T-helper 17 cell (primary cell): ENCODE measurements around the gene PRKAR1B. TPM values are rescaled to one million over a fixed set of nuclear protein-coding genes. Genes with fewer than 3 reads are reported as not detected.

Experiments used
- ATAC-seq: fragments of 150-1000 bp; cut with Tn5 transposase; 2 replicates; pipeline ENCODE4 v1.10.0; 2021; ENCODE audit warnings: mild to moderate bottlenecking, moderate library complexity
- DNase-seq, 3 donors: peaks; one replicate each; pipeline versions ENCODE4 v3.0.0 to v3.0.0-alpha.2; 2020 to 2021
- H3K9me3 ChIP-seq: one replicate; pipeline ENCODE4 v1.7.0; 2013; ENCODE audit warnings: low read length, mild to moderate bottlenecking; ENCODE audit not compliant: control insufficient read depth, poor library complexity, severe bottlenecking
- H3K27ac Mint-ChIP-seq: one replicate; pipeline ENCODE4 v1.8.0; 2022; ENCODE audit warnings: mild to moderate bottlenecking, moderate library complexity, mixed read lengths
- H3K27me3 Mint-ChIP-seq: one replicate; pipeline ENCODE4 v1.8.0; 2022; ENCODE audit warnings: mixed read lengths
- H3K36me3 Mint-ChIP-seq: one replicate; pipeline ENCODE4 v1.8.0; 2022; ENCODE audit warnings: low read depth, mixed read lengths
- H3K4me1 Mint-ChIP-seq: one replicate; pipeline ENCODE4 v1.8.0; 2022; ENCODE audit warnings: mild to moderate bottlenecking, mixed read lengths
- H3K4me3 Mint-ChIP-seq: one replicate; pipeline ENCODE4 v1.8.0; 2022; ENCODE audit warnings: mild to moderate bottlenecking, moderate library complexity, mixed read lengths
- total RNA-seq, 4 donors: library from RNA in 2 of 4; stranded (reverse) in 2 of 4; gene quantifications; one replicate each; pipeline ENCODE4 v1.2.3 and lab custom pipeline; 2022 to 2026

The PRKAR1B gene
- total RNA-seq, 2 donors from 2014 or later, result 10.0 to 22.1 TPM

- Mint-ChIP-seq H3K27ac (no peak overlapping the region), H3K4me1 (peaks cover 7% of the 10 kb centered on the region), H3K27me3 (no peaks in the 10 kb centered on the region), H3K4me3 (no peak overlapping the region), H3K36me3 (peaks cover 6% of the 10 kb centered on the region)
- no peak for DNase-seq
- no peaks in the 10 kb centered on the region for H3K9me3 ChIP-seq
- ATAC-seq, result no peak
Observed at GRCh38 chr7:742791-743190, 15.7 kb upstream of the PRKAR1B start.

- no peak overlapping the region for H3K4me3 Mint-ChIP-seq
- peaks cover 8% of the 10 kb centered on the region for H3K36me3 Mint-ChIP-seq
- no peak for ATAC-seq
- peaks cover 8% of the 10 kb centered on the region for H3K4me1 Mint-ChIP-seq
- DNase-seq, result no peak
- no peaks in the 10 kb centered on the region for H3K27me3 Mint-ChIP-seq
- no peak overlapping the region for H3K27ac Mint-ChIP-seq
- H3K9me3 ChIP-seq, result no peaks in the 10 kb centered on the region
Observed at GRCh38 chr7:741850-742249, 14.8 kb upstream of the PRKAR1B start.

DNA sequence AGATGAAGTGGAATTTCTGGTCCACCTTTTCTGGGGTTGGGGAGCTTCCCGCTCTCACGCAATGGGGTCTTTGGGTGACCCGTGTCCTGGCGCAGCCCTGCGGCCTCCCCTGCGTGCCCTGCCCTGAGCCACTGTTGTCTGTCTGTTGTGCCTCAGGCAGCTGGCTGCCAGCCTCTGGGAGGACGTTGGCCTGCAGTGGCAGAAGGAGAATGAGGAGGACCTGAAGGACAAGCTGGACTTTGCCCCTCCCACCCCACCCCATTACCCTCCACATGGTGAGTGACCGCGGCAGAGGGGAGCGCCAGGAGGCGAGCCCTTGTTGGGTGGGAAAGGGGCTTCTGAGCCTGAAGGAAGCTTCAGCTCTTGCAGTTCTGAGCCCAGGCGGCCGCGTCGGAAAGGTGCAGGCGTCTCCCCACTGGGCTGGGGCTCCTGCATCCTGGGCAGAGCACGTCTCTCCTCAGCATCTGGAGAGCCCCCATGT, 14.2 kb upstream of the PRKAR1B start:
- no peak for ATAC-seq
- H3K27me3 Mint-ChIP-seq, result no peaks in the 10 kb centered on the region
- H3K36me3 Mint-ChIP-seq, result peaks cover 8% of the 10 kb centered on the region
- no peak for DNase-seq
- H3K27ac Mint-ChIP-seq, result peak overlapping the region; percentile 47
- H3K4me3 Mint-ChIP-seq, result no peak overlapping the region
- H3K4me1 Mint-ChIP-seq, result peaks cover 8% of the 10 kb centered on the region
- no peaks in the 10 kb centered on the region for H3K9me3 ChIP-seq

- H3K4me1 Mint-ChIP-seq, result peaks cover 8% of the 10 kb centered on the region
- no peaks in the 10 kb centered on the region for H3K27me3 Mint-ChIP-seq
- no peak for ATAC-seq
Observed at GRCh38 chr7:739983-740942, 13.2 kb upstream of the PRKAR1B start.

DNA sequence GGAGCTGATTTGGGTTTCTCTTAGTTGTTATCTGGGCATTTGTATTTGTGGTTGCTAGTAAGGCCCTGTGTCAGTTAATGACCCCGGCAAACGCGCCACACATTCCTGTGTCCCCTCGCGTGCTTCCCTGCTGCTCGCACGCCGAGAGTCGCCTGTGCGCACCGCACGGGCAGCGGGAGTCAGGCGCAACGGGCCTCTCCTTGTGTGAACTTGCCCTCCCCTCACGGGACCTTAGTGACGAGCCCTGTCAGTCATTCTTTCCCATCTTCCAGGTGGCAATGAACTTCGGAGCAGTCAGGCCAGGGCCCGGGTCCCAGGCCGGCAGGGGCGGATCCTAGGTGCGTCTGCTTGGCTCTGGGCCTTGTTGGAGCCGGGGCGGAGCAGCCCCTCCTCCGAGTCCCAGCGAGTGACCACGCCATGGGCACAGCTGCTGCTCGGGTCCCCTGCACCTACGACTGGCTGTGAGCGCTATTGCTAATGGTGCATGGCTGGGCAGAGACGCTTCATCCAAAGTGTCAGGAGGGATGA, 12.4 kb upstream of the PRKAR1B start:
- no peaks in the 10 kb centered on the region for H3K9me3 ChIP-seq
- ATAC-seq (no peak), DNase-seq (no peak)
- Mint-ChIP-seq H3K4me1 (peaks cover 8% of the 10 kb centered on the region), H3K4me3 (no peak overlapping the region), H3K36me3 (peaks cover 8% of the 10 kb centered on the region), H3K27me3 (no peaks in the 10 kb centered on the region), H3K27ac (no peak overlapping the region)

More at GRCh38 chr7:739983-740942, 13.2 kb upstream of the PRKAR1B start:
- Mint-ChIP-seq H3K27ac (peak overlapping the region; percentile 47), H3K4me3 (no peak overlapping the region), H3K36me3 (peaks cover 8% of the 10 kb centered on the region)
- no peaks in the 10 kb centered on the region for H3K9me3 ChIP-seq
- DNase-seq, result no peak

- Mint-ChIP-seq H3K36me3 (peaks cover 8% of the 10 kb centered on the region), H3K27me3 (no peaks in the 10 kb centered on the region)
Observed at GRCh38 chr7:738723-739454, 11.8 kb upstream of the PRKAR1B start.

DNA sequence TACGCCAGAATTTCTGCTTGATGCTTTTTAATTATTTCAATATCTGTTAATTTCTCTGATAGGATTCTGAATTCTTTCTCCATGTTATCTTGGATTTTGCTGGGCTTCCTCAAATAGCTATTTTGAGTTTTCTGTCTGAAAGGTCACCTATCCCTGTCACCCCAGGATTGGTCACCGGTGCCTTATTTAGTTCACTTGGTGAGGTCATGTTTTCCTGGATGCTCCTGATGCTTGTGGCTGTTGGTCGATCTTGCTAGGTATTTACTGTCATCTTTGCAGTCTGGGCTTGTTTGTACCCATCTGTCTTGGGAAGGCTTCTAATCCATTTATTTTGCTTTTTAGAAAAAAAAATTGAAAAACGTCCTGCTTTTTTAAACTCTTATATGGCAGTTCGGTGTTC, 11.2 kb upstream of the PRKAR1B start:
- ATAC-seq (no peak), DNase-seq (no peak)
- H3K27ac Mint-ChIP-seq, result no peak overlapping the region
- no peaks in the 10 kb centered on the region for H3K27me3 Mint-ChIP-seq
- peaks cover 8% of the 10 kb centered on the region for H3K4me1 Mint-ChIP-seq
- H3K9me3 ChIP-seq, result no peaks in the 10 kb centered on the region
- no peak overlapping the region for H3K4me3 Mint-ChIP-seq
- peaks cover 8% of the 10 kb centered on the region for H3K36me3 Mint-ChIP-seq

More at GRCh38 chr7:738723-739454, 11.8 kb upstream of the PRKAR1B start:
- ATAC-seq (no peak), DNase-seq (no peak)
- Mint-ChIP-seq H3K4me1 (peaks cover 8% of the 10 kb centered on the region), H3K4me3 (no peak overlapping the region), H3K27ac (no peak overlapping the region)
- no peaks in the 10 kb centered on the region for H3K9me3 ChIP-seq

DNA sequence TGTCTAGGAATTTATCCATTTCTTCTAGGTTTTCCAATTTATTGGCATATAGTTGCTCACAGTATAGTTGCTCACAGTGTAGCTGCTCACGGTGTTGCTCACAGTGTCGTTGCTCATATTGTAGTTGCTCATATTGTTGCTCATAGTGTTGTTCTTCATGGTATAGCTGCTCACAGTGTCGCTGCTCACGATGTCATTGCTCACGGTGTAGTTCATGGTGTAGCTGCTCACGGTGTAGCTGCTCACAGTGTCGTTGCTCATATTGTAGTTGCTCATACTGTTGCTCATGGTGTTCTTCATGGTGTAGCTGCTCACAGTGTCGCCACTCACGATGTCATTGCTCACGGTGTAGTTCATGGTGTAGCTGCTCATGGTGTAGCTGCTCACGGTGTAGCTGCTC, 7.7 kb upstream of the PRKAR1B start:
- H3K36me3 Mint-ChIP-seq, result peaks cover 4% of the 10 kb centered on the region
- no peak overlapping the region for H3K4me3 Mint-ChIP-seq
- no peaks in the 10 kb centered on the region for H3K27me3 Mint-ChIP-seq
- no peaks in the 10 kb centered on the region for H3K9me3 ChIP-seq
- H3K4me1 Mint-ChIP-seq, result peaks cover 7% of the 10 kb centered on the region
- ATAC-seq (no peak), DNase-seq (no peak)
- no peak overlapping the region for H3K27ac Mint-ChIP-seq

DNA sequence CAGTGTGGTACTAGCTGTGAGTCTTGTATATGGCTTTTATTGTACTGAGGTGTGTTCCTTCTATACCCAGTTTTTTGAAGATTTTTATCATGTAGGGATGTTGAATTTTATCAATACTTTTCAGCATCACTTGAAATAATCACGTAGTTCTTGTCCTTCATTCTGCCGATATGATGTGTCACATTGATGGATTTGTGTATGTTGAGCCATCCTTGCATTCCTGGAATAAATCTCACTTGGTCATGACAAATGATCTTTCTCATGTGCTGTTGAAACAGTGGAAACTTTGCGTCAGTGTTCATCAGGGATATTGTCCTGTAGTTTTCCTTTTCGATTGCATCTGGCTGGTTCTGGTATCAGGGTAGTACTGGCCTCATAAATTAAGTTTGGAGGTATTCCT, 7.1 kb upstream of the PRKAR1B start:
- H3K9me3 ChIP-seq, result no peaks in the 10 kb centered on the region
- H3K27ac Mint-ChIP-seq, result no peak overlapping the region
- H3K27me3 Mint-ChIP-seq, result no peaks in the 10 kb centered on the region
- peaks cover 4% of the 10 kb centered on the region for H3K36me3 Mint-ChIP-seq
- peaks cover 7% of the 10 kb centered on the region for H3K4me1 Mint-ChIP-seq
- DNase-seq (no peak), ATAC-seq (no peak)
- no peak overlapping the region for H3K4me3 Mint-ChIP-seq

GRCh38 chr7:732556-732955, 5.5 kb upstream of the PRKAR1B start:
- Mint-ChIP-seq H3K27me3 (no peaks in the 10 kb centered on the region), H3K27ac (no peak overlapping the region), H3K4me1 (peaks cover 8% of the 10 kb centered on the region), H3K4me3 (no peak overlapping the region), H3K36me3 (no peaks in the 10 kb centered on the region)
- ATAC-seq (no peak), DNase-seq (no peak)
- no peaks in the 10 kb centered on the region for H3K9me3 ChIP-seq

DNA sequence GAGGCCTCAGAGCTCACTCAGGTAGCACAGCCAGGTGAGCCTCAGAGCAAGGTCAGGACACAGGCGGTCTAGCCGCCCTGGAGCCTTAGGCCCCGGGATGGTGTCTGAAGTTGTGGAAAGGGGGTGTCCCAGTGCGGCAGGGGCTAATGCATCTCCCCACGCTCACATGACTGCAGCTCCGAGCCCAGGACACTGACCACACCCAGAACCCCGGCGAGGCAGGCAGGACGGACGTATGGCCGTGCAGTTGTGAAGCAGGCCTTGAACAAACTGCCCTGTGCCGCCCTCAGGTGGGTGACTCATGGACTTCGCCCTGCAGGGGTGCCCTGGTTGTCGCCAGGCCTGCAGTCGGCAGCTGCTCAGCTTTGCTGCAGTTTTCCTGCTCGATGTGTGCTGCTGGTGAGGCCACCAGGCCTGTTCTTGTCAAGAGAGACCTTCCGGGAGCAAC, 5.0 kb upstream of the PRKAR1B start:
- H3K36me3 Mint-ChIP-seq, result no peaks in the 10 kb centered on the region
- no peak for ATAC-seq
- H3K4me3 Mint-ChIP-seq, result no peak overlapping the region
- no peaks in the 10 kb centered on the region for H3K27me3 Mint-ChIP-seq
- DNase-seq, result no peak
- no peaks in the 10 kb centered on the region for H3K9me3 ChIP-seq
- peaks cover 8% of the 10 kb centered on the region for H3K4me1 Mint-ChIP-seq
- no peak overlapping the region for H3K27ac Mint-ChIP-seq

DNA sequence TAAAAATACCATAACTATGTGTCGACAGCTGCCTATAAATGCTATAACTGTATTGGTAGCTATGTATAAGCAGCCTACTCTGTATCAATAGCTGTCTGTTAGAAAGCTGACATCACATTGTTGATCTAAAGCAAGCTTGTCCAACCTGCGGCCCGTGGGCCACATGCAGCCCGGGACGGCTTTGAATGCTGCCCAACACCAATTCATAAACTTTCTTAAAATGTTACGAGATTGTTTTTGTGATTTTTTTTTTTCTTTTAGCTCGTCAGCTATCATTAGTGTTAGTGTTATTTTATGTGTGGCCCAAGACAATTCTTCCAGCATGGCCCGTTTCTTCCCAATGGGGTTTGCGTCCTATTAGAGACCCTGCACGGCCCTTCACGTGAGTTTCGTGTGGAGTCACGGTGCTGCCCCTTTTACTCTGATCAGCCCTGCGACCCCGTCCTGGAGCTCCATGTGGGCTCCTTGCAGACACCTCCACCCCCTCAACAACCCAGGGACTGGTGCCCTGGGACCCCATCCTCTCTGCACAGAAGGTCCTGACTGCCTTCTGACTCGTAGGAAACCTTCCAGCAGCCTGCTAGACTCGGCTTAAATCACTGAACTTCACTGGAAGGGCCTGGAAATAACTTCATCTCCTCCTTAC, 4.5 kb upstream of the PRKAR1B start:
- no peak overlapping the region for H3K27ac Mint-ChIP-seq
- ATAC-seq, result no peak
- no peak for DNase-seq
- no peak overlapping the region for H3K4me3 Mint-ChIP-seq
- no peaks in the 10 kb centered on the region for H3K27me3 Mint-ChIP-seq
- no peaks in the 10 kb centered on the region for H3K36me3 Mint-ChIP-seq
- peaks cover 8% of the 10 kb centered on the region for H3K4me1 Mint-ChIP-seq
- no peaks in the 10 kb centered on the region for H3K9me3 ChIP-seq
